A549 (cell line): ENCODE measurements around the gene ACKR4. TPM values are rescaled to one million over a fixed set of nuclear protein-coding genes. Genes with fewer than 3 reads are reported as not detected.
A peak's percentile ranks its signal among the peaks of the same experiment; 100 is the strongest.
"Not testable (repeated sequence)": the region's sequence is repeated elsewhere in the genome, so short reads cannot be mapped to it uniquely, and the experiment has no call there.

Source experiments
- ATAC-seq, 2 experiments: fragments of 200-7000 bp in 1 of 2; fragments of >200 bp in 1 of 2; cut with Nextera tagmentation in 1 of 2; cut with Tn5 transposase in 1 of 2; 3 replicates each; pipeline versions ENCODE4 v1.8.0 to v1.9.1; 2018 to 2020; ENCODE audit warnings: mild to moderate bottlenecking in 1 of 2, moderate library complexity in 1 of 2
- CTCF ChIA-PET: fragments of 300-600 bp; sonication (Branson Sonifier 250); formaldehyde crosslinking; extraction: SDS; loops from one replicate; lab custom pipeline; 2021; ENCODE audit warnings: antibody characterized with exemption, inconsistent platforms; lab: Yijun Ruan, JAX
- POLR2A ChIA-PET: fragments of 350-600 bp; formaldehyde crosslinking; extraction: SDS; loops from one replicate; lab custom pipeline; 2021; ENCODE audit warnings: antibody characterized with exemption, inconsistent platforms; lab: Yijun Ruan, JAX
- DNase-seq, 2 experiments: peaks; one replicate each; pipeline versions ENCODE4 v3.0.0 to v3.0.0-alpha.2; 2011 to 2016; ENCODE audit warnings: low read depth in 1 of 2, low spot score in 1 of 2
- FAIRE-seq: peaks from 2 replicates; lab custom pipeline; 2011; peaks lifted over from hg19 to GRCh38; lab: Jason Lieb, UNC
- H3K27ac ChIP-seq, 2 experiments: fragments of >200 bp; sonication (Bioruptor Twin); formaldehyde crosslinking; 3 replicates each; pipeline ENCODE4 v1.5.1; 2016 to 2017
- H3K4me1 ChIP-seq: fragments of >200 bp; sonication (Bioruptor Twin); formaldehyde crosslinking; 3 replicates; pipeline ENCODE4 v1.6.1; 2016
- H3K4me2 ChIP-seq: fragments of >200 bp; sonication (Bioruptor Twin); formaldehyde crosslinking; 3 replicates; pipeline ENCODE4 v1.6.1; 2016
- H3K4me3 ChIP-seq: fragments of >200 bp; sonication (Bioruptor Twin); formaldehyde crosslinking; 3 replicates; pipeline ENCODE4 v1.5.1; 2016
- H3K9me3 ChIP-seq: fragments of >200 bp; sonication (Bioruptor Twin); formaldehyde crosslinking; 3 replicates; pipeline ENCODE4 v1.6.1; 2016
- ATOH8 ChIP-seq: fragments of 250-450 bp; sonication (Bioruptor Pico); IDR thresholded peaks from 2 replicates; pipeline ENCODE4 v1.5.0; 2020; ENCODE audit warnings: low read depth, mild to moderate bottlenecking, moderate library complexity
- CBX2 ChIP-seq: fragments of 200-600 bp; sonication (generic); IDR thresholded peaks from 2 replicates; pipeline ENCODE4 v1.6.1; 2016; ENCODE audit warnings: low read depth, mild to moderate bottlenecking, borderline replicate concordance
- CEBPB ChIP-seq, 2 experiments: fragments of >200 bp in 1 of 2; sonication (Bioruptor Twin) in 1 of 2; formaldehyde crosslinking in 1 of 2; IDR thresholded peaks; 2 replicates each; pipeline ENCODE4 v1.6.1; 2012 to 2016
- ESRRA ChIP-seq: fragments of 150-350 bp; IDR thresholded peaks from 2 replicates; pipeline ENCODE4 v1.6.1; 2014; ENCODE audit warnings: mild to moderate bottlenecking, low read length, borderline replicate concordance
- FOXS1 ChIP-seq: fragments of 250-450 bp; sonication (Bioruptor Pico); IDR thresholded peaks from 2 replicates; pipeline ENCODE4 v1.5.0; 2020; ENCODE audit warnings: mild to moderate bottlenecking, moderate library complexity
- HDAC2 ChIP-seq: fragments of 200-600 bp; sonication (generic); IDR thresholded peaks from 2 replicates; pipeline ENCODE4 v1.6.1; 2016
- HEYL ChIP-seq: fragments of 250-450 bp; sonication (Bioruptor Pico); IDR thresholded peaks from 2 replicates; pipeline ENCODE4 v1.8.0; 2021; ENCODE audit warnings: mild to moderate bottlenecking, moderate library complexity
- HOXB13 ChIP-seq: fragments of 250-450 bp; sonication (Bioruptor Pico); IDR thresholded peaks from 2 replicates; pipeline ENCODE4 v1.5.0; 2020; ENCODE audit warnings: low read depth, mild to moderate bottlenecking, moderate library complexity
- HOXB5 ChIP-seq: fragments of 250-450 bp; sonication (Bioruptor Pico); IDR thresholded peaks from 2 replicates; pipeline ENCODE4 v1.5.0; 2020; ENCODE audit warnings: mild to moderate bottlenecking, moderate library complexity
- JUN ChIP-seq, 2 experiments: fragments of >200 bp; sonication (Bioruptor Twin); formaldehyde crosslinking; IDR thresholded peaks; 2 replicates in 1 of 2; 3 replicates in 1 of 2; pipeline ENCODE4 v1.6.1; 2016 to 2017
- JUNB ChIP-seq: fragments of >200 bp; sonication (Bioruptor Twin); formaldehyde crosslinking; IDR thresholded peaks from 2 replicates; pipeline ENCODE4 v1.6.1; 2016
- KDM1A ChIP-seq: fragments of 200-600 bp; sonication (generic); IDR thresholded peaks from 2 replicates; pipeline ENCODE4 v1.6.1; 2016; ENCODE audit warnings: low read depth, mild to moderate bottlenecking
- KDM5A ChIP-seq: fragments of 200-600 bp; sonication (generic); IDR thresholded peaks from 2 replicates; pipeline ENCODE4 v1.6.1; 2016; ENCODE audit warnings: antibody characterized with exemption, mild to moderate bottlenecking
- MAZ ChIP-seq: fragments of 150-350 bp; IDR thresholded peaks from 2 replicates; pipeline ENCODE4 v1.6.1; 2014; ENCODE audit warnings: antibody characterized with exemption, low read depth, low read length, borderline replicate concordance
- MYC ChIP-seq: IDR thresholded peaks from 2 replicates; pipeline ENCODE4 v1.6.1; 2012; ENCODE audit warnings: mild to moderate bottlenecking, inconsistent platforms, low read length, improper control_type of control experiment, borderline replicate concordance
- NFE2L2 ChIP-seq: fragments of 150-350 bp; conservative IDR thresholded peaks from 2 replicates; pipeline ENCODE4 v1.6.1; 2014; ENCODE audit warnings: low read length
- NPAS2 ChIP-seq: fragments of 250-450 bp; sonication (Bioruptor Pico); IDR thresholded peaks from 2 replicates; pipeline ENCODE4 v1.8.0; 2022; ENCODE audit warnings: mild to moderate bottlenecking, moderate library complexity, borderline replicate concordance
- NR3C1 ChIP-seq: fragments of >200 bp; sonication (Bioruptor Twin); formaldehyde crosslinking; IDR thresholded peaks from 3 replicates; pipeline ENCODE4 v1.6.1; 2017
- PHF8 ChIP-seq: fragments of 200-600 bp; sonication (generic); IDR thresholded peaks from 2 replicates; pipeline ENCODE4 v1.6.1; 2016; ENCODE audit warnings: low read depth, mild to moderate bottlenecking, antibody characterized with exemption, moderate library complexity, borderline replicate concordance
- POLR2A ChIP-seq: IDR thresholded peaks from 2 replicates; pipeline ENCODE4 v1.6.1; 2012; ENCODE audit warnings: mild to moderate bottlenecking, low read length
- POLR2AphosphoS2 ChIP-seq: conservative IDR thresholded peaks from 2 replicates; pipeline ENCODE4 v1.6.1; 2012; ENCODE audit warnings: low read length, improper control_type of control experiment, inconsistent platforms
- RARB ChIP-seq: fragments of 250-450 bp; sonication (Bioruptor Pico); IDR thresholded peaks from 2 replicates; pipeline ENCODE4 v1.8.0; 2021; ENCODE audit warnings: mild to moderate bottlenecking, moderate library complexity
- RCOR1 ChIP-seq: fragments of 150-350 bp; IDR thresholded peaks from 2 replicates; pipeline ENCODE4 v1.6.1; 2014; ENCODE audit warnings: antibody characterized with exemption, low read length, low read depth
- SMC3 ChIP-seq: fragments of >200 bp; sonication (Bioruptor Twin); formaldehyde crosslinking; IDR thresholded peaks from 3 replicates; pipeline ENCODE4 v1.6.1; 2018; ENCODE audit warnings: inconsistent platforms
- TFCP2L1 ChIP-seq: fragments of 250-450 bp; sonication (Bioruptor Pico); IDR thresholded peaks from 2 replicates; pipeline ENCODE4 v1.5.0; 2021; ENCODE audit warnings: mild to moderate bottlenecking
- ZC3H11A ChIP-seq: fragments of 450-650 bp; IDR thresholded peaks from 2 replicates; pipeline ENCODE4 v1.6.1; 2014; ENCODE audit warnings: antibody characterized with exemption, mild to moderate bottlenecking
- ZFP36 ChIP-seq: fragments of 450-650 bp; IDR thresholded peaks from 2 replicates; pipeline ENCODE4 v1.6.1; 2014; ENCODE audit warnings: borderline replicate concordance; ENCODE audit not compliant: partially characterized antibody
- ZNF302 ChIP-seq: fragments of 250-450 bp; sonication (Bioruptor Pico); IDR thresholded peaks from 2 replicates; pipeline ENCODE4 v1.9.0; 2021; ENCODE audit warnings: inconsistent platforms, mild to moderate bottlenecking, moderate library complexity
- WGBS: methylation state at CpG from one replicate; pipeline ENCODE4 v1.1.6; 2017; ENCODE audit errors: missing lambda C conversion rate; 5-methylcytosine and 5-hydroxymethylcytosine counted together
- polyA plus RNA-seq, 4 experiments: library from polyadenylated mRNA; depleted of rRNA in 3 of 4; stranded (reverse); fragments of >200 nt; fragmentation: RNase III in 1 of 4; extraction: RNeasy Plus Mini Kit Qiagen cat#74134 plus additional on column Dnase treatment in 1 of 4; gene quantifications; 2 replicates in 3 of 4; 3 replicates in 1 of 4; pipeline ENCODE4 v1.2.3, GENCODE V29; 2011 to 2017
- TF ChIP-seq, protein P1 (sequence below): fragments of >200 bp; sonication (Bioruptor Twin); formaldehyde crosslinking; IDR thresholded peaks from 3 replicates; pipeline ENCODE4 v1.6.1; 2016
- TF ChIP-seq, protein P2 (sequence below): fragments of >200 bp; sonication (Bioruptor Twin); formaldehyde crosslinking; IDR thresholded peaks from 2 replicates; pipeline ENCODE4 v1.6.1; 2016
- TF ChIP-seq, protein P3 (sequence below): fragments of >200 bp; sonication (Bioruptor Twin); formaldehyde crosslinking; IDR thresholded peaks from 3 replicates; pipeline ENCODE4 v1.5.1; 2016

ACKR4 gene
- polyA plus RNA-seq, 2 of the 4 experiments (the other 2 are of a cell fraction) = 0.04 to 0.08 TPM

DNA sequence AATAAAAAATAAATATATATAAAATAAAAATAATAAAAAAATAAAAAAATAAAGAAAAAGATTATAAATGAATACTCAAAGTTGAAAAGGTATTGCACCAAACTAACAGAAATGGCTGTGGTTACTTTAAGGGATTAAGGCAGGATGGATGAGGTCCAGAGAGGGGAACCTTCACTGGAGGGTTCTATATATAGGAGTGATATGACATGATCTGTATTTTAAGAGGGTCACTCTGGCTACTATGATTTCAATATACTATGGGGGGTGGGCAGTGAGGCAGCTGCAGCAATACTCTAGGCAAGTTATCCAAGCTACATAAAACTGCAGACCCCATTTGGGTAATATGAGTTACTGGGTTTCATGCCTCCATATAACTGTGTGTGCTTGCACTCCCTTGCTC lies 38.0 kb downstream of the ACKR4 start:
- TF ChIP-seq FOXS1 (CRISPR knock-in tag) = no peak
- TF ChIP-seq KDM5A = no peak
- TF ChIP-seq, protein P1, sequence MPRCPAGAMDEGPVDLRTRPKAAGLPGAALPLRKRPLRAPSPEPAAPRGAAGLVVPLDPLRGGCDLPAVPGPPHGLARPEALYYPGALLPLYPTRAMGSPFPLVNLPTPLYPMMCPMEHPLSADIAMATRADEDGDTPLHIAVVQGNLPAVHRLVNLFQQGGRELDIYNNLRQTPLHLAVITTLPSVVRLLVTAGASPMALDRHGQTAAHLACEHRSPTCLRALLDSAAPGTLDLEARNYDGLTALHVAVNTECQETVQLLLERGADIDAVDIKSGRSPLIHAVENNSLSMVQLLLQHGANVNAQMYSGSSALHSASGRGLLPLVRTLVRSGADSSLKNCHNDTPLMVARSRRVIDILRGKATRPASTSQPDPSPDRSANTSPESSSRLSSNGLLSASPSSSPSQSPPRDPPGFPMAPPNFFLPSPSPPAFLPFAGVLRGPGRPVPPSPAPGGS = no peak
- no peak for TF ChIP-seq ZNF302 (CRISPR knock-in tag)
- no peak for TF ChIP-seq HOXB5 (CRISPR knock-in tag)
- no peak for TF ChIP-seq NFE2L2
- no peaks in the 10 kb centered on the region for H3K9me3 ChIP-seq
- no peak overlapping the region for H3K4me3 ChIP-seq
- no peak for FAIRE-seq
- no peak for DNase-seq
- ATAC-seq = no peak
- no peak overlapping the region for H3K27ac ChIP-seq
- CTCF ChIA-PET = no interaction called here
- H3K4me2 ChIP-seq = no peak overlapping the region
- POLR2A ChIA-PET = no interaction called here
- peaks cover 24% of the 10 kb centered on the region; the same call in 2 of the 3 replicates for H3K4me1 ChIP-seq

DNA sequence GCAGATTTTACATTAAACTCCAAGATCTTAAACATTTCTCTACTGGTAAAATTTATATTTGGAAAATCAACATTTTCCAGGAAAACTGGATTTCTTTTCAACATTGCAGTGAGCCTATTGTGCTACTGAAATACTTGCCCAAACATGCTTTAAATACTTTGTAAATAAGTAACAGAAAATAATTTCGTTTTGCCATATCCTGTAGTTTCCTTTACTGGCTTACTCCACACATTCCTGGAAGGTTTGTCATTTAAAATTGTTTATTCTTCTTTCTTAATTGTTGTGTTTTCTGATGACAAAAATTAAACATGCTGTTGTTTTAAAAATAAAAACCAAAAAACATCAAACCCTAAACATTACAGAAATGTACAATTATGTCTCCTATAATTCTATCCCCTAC lies 40.5 kb downstream of the ACKR4 start:
- DNase-seq (no peak), FAIRE-seq (no peak), ATAC-seq (no peak)
- Histone ChIP-seq H3K4me3 (no peak overlapping the region), H3K27ac (peak overlapping the region in 1 of 2 experiments; percentile 47; a peak in 3 of 6 replicates), H3K4me2 (peak overlapping the region; percentile 43), H3K4me1 (peaks cover 20% of the 10 kb centered on the region; the same call in 2 of the 3 replicates), H3K9me3 (no peaks in the 10 kb centered on the region)
- no peak for TF ChIP-seq MAZ
- no peak for TF ChIP-seq POLR2A
- TF ChIP-seq, protein P2, sequence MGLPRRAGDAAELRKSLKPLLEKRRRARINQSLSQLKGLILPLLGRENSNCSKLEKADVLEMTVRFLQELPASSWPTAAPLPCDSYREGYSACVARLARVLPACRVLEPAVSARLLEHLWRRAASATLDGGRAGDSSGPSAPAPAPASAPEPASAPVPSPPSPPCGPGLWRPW = no peak
- TF ChIP-seq CEBPB (IDR thresholded peaks at IDR 0.05) = no peak
- TF ChIP-seq NR3C1 = no peak
- no peak for TF ChIP-seq PHF8
- TF ChIP-seq NPAS2 (CRISPR knock-in tag) = no peak
- no peak for TF ChIP-seq RCOR1
- no peak for TF ChIP-seq ZFP36
- TF ChIP-seq MYC = no peak
- no peak for TF ChIP-seq KDM1A
- TF ChIP-seq JUNB = no peak
- TF ChIP-seq JUN (IDR thresholded peaks at IDR 0.05) = no peak
- TF ChIP-seq HDAC2 = no peak
- no peak for TF ChIP-seq SMC3
- no peak for TF ChIP-seq RARB
- TF ChIP-seq ESRRA = no peak
- no peak for TF ChIP-seq ZC3H11A
- ChIA-PET POLR2A (no interaction called here), CTCF (no interaction called here)
- WGBS = 3% methylated on average over 1 of the region's 1 CpG

- Histone ChIP-seq H3K4me1 (peaks cover 20% of the 10 kb centered on the region; the same call in 2 of the 3 replicates), H3K27ac (no peak overlapping the region), H3K4me3 (no peak overlapping the region), H3K4me2 (no peak overlapping the region; the same call in 2 of the 3 replicates), H3K9me3 (no peaks in the 10 kb centered on the region)
- TF ChIP-seq NFE2L2 (no peak), HOXB13 (CRISPR knock-in tag) (no peak), TFCP2L1 (CRISPR knock-in tag) (no peak), JUNB (no peak), POLR2A (no peak), POLR2AphosphoS2 (no peak), MAZ (no peak), ESRRA (no peak), HOXB5 (CRISPR knock-in tag) (no peak), ATOH8 (CRISPR knock-in tag) (no peak), HEYL (CRISPR knock-in tag) (no peak), CBX2 (no peak)
- TF ChIP-seq, protein P3, sequence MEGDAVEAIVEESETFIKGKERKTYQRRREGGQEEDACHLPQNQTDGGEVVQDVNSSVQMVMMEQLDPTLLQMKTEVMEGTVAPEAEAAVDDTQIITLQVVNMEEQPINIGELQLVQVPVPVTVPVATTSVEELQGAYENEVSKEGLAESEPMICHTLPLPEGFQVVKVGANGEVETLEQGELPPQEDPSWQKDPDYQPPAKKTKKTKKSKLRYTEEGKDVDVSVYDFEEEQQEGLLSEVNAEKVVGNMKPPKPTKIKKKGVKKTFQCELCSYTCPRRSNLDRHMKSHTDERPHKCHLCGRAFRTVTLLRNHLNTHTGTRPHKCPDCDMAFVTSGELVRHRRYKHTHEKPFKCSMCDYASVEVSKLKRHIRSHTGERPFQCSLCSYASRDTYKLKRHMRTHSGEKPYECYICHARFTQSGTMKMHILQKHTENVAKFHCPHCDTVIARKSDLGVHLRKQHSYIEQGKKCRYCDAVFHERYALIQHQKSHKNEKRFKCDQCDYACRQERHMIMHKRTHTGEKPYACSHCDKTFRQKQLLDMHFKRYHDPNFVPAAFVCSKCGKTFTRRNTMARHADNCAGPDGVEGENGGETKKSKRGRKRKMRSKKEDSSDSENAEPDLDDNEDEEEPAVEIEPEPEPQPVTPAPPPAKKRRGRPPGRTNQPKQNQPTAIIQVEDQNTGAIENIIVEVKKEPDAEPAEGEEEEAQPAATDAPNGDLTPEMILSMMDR = no peak
- ChIA-PET POLR2A (no interaction called here), CTCF (interaction anchor here (2.1 kb wide), 1 partner anchor 102 kb away, joined by 10 read pairs; no protein-coding TSS in a partner anchor)
- ATAC-seq (no peak), FAIRE-seq (no peak), DNase-seq (no peak)
Observed at GRCh38 chr3:132638706-132639105, 41.6 kb downstream of the ACKR4 start.

DNA sequence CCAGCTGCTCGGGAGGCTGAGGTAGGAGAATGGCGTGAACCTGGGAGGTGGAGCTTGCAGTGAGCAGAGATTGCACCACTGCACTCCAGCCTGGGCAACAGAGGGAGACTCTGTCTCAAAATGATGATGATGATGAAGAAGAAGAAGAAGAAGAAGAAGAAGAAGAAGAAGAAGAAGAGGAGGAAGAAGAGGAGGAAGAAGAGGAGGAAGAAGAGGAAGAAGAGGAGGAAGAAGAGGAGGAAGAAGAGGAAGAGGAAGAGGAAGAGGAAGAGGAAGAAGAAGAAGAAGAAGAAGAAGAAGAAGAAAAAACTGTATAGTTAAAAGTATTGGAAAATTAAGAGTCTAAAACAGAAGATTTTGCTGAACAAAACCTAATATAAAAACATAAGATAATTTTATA lies 44.4 kb downstream of the ACKR4 start:
- H3K4me3 ChIP-seq, H3K27ac ChIP-seq, H3K4me2 ChIP-seq, H3K9me3 ChIP-seq, POLR2A ChIA-PET, FAIRE-seq, DNase-seq, ATAC-seq: not testable (repeated sequence)
- WGBS = 91% methylated on average over 2 of the region's 2 CpGs
- CTCF ChIA-PET = interaction anchor here (0.7 to 2.1 kb wide), 12 partner anchors 12 to 290 kb away, joined by 3 to 16 read pairs (median 4); partner anchors contain the start of genes ACAD11 and UBA5
- peaks cover 29% of the 10 kb centered on the region for H3K4me1 ChIP-seq
